ENCODE results near the gene C2orf81.
"Not testable (repeated sequence)": the region's sequence is repeated elsewhere in the genome, so short reads cannot be mapped to it uniquely, and the experiment has no call there.

Gene C2orf81

GRCh38 chr2:74448771-74449170, 27.4 kb upstream of the C2orf81 start:
- H3K4me3 ChIP-seq (ENCODE audit: control insufficient read depth, low read depth, low read length) = no peak overlapping the region
- TF ChIP-seq CTCF (IDR thresholded peaks at IDR 0.05; ENCODE audit: control insufficient read depth, insufficient read depth, low read depth, low read length, missing control alignments) = no peak
- DNase-seq (ENCODE audit: low read depth) = no peak

DNA sequence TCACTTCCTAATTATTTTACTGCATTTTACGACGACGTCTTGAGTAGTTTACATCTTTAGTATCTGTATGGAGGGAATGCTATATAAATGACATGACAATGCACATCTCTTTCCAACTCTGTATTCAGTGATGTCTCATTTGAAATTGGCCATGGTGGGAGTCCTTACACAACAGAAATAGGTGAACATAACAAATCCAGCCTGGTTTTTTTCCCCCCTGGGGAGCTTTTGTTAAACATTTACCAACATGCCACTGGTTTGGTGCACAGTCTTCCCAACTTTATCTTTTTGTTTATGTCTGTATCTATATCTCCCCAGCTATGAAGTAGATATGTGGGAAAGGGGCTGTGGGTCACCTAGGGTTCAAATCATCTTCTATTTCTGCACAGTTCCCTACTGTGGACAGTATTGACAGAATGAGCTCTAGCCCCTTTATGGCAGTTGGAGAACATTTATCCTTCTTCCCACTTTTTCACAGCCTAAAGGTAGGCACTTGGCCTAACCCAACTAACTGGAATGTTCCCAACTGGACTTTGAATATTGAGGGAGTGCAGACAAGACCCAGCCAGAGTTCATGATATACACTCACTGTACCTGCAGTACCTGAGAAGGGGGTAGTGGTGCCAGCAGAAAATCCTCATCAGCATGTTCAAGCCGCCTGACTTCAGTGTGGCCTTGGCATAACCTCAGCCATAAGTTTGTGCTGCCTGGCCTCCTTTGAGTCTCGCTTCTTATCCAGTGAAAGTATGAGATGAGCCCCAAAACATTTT, 26.0 kb upstream of the C2orf81 start:
- H3K4me3 ChIP-seq (ENCODE audit: control insufficient read depth, low read depth, low read length) = no peak overlapping the region
- no peak for TF ChIP-seq CTCF (IDR thresholded peaks at IDR 0.05; ENCODE audit: control insufficient read depth, insufficient read depth, low read depth, low read length, missing control alignments)
- no peak for DNase-seq (ENCODE audit: low read depth)

DNA sequence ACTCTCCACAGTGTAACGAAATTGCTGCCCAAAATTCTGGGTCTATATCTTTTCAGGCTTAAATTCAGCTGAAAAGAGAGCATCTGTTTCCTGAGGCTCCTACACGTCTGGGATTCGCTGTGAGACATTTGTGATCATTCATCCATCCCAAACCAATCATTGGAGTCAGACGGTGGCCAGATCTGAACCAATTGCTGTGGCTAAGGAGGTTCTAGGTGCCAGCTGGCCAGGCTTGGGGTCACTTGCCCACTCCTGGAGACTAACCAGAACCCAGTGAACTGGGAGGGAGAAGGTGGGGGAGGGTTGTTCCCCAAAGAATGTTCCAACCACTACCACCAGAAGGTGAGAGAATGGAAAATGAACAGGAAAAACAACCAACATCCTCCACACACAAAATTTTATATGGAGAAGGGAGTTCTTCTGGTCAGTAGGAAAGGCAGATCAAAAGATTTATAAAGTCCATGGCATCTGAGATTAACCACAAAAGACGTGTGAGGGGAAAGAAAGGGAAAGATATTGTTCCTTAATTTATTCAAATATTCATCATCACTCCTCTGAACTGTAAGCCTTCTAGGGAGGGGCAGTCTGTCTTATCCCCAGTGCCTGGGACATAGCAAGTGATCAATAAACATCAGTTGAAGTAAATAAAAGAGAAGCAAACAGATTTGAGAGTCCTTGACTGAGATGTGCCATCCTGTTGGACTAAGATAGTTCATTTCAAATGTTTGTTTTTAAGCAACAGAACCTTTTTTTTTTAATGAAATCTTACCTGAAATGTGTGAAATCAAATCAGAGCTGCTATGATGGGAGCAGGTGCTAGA, 23.3 kb upstream of the C2orf81 start:
- DNase-seq (ENCODE audit: low read depth) = no peak
- no peak overlapping the region for H3K4me3 ChIP-seq (ENCODE audit: control insufficient read depth, low read depth, low read length)

DNA sequence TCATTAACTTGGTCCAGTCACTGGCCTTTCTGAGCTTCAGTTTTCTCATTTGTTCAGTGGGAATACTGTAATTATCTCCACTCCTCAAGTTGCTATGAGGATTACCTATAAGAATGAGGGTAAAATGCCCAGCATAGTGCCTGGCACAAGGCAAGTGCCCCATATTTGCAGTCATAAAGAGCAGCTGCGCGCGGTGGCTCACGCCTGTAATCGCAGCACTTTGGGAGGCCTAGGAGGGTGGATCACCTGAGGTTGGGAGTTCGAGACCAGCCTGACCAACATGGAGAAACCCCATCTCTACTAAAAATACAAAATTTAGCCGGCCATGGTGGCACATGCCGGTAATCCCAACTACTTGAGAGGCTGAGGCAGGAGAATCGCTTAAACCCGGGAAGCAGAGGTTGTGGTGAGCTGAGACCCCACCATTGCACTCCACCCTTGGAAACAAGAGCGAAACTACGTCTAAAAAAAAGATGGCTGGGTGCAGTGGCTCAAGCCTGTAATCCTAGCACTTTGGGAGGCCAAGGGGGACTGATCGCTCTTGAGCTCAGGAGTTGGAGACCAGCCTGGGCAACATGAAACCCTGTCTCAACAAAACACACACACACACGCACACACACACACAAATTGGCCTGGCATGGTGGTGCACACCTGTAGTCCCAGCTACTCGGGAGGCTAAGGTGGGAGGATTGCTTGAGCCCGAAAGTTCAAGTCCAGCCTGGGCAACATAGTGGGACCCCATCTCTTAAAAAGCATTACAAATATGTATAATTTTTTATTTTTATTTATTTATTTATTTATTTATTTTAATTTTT, 21.3 kb upstream of the C2orf81 start:
- DNase-seq (ENCODE audit: low read depth); H3K4me3 ChIP-seq (ENCODE audit: control insufficient read depth, low read depth, low read length): not testable (repeated sequence)

More for the DNA sequence above, 23.3 kb upstream of the C2orf81 start:
- no peak for TF ChIP-seq CTCF (IDR thresholded peaks at IDR 0.05; ENCODE audit: control insufficient read depth, insufficient read depth, low read depth, low read length, missing control alignments)

DNA sequence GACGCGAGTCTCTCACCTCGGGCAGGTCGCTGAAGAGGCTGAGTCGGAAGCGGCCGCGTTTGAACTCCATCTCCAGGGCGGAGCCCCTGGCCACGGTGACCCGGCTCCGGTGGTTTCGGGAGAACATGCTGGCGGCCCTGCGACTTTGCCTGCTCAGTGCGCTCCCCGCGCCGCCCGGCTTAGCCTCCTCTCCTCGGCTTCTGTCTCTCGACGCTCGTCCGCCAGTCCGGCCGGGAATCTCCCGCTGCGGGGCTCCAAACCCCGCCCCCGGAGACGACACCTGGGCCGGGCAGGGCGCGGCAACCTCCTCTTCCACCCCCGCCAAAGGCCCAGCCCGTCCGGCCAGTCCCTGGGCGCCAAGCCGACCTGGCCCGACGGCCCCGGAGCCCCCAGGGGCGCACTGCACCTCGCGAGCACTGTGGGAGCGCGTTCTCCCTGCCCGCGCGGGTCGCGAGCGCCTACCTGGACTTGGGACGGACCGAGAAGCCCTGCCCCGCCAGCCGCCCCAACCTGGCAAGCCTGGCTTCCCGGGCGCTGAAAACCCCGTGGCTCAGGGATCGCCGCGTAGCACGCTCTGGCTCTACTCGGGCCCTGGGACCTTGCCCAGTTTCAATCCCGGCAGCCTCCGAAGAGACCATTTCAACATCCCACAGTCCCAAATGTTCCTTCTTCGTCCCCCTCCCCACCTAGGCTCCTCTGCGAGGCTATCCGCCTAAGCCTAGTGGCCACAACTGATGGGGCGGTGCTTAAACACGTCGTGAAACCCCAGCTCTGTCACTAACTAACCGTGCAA, 20.5 kb upstream of the C2orf81 start, which contains the start of gene RTKN:
TSS of gene RTKN (minus strand) at position 248 of the 793 bp plus-strand sequence. CDS start at position 127, 121 bp downstream.
- TF ChIP-seq CTCF (IDR thresholded peaks at IDR 0.05; ENCODE audit: control insufficient read depth, insufficient read depth, low read depth, low read length, missing control alignments) = no peak
- no peak for DNase-seq (ENCODE audit: low read depth)
- H3K4me3 ChIP-seq (ENCODE audit: control insufficient read depth, low read depth, low read length) = peak within 1 kb of the TSS; percentile 71

DNA sequence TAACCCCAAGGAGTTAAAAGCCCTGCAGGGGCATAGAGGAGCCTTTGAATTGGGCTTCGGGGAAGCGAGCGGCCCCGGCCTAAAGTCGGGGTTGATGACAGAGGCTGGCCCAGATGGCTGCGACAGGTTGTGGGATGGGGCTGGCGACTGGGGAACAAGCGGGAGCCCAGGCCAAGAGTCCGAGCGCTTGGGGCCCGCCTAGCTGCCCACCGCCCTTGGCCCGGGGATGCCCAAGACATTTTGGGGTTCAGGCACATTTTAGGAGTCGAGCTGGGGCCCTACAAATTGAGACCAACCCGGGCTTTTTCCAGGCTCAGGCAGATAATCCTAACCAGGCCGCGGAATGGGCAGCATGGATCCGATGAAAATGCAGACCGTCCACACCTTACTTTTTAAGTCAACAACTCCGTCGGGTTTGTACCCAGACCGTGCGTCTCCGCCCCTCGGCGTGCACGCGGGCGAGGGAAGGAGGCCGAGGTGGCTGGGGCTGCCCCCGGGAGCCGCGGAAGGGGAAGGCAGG, 19.8 kb upstream of the C2orf81 start:
- H3K4me3 ChIP-seq (ENCODE audit: control insufficient read depth, low read depth, low read length) = no peak overlapping the region; the same call in 1 of the 2 replicates
- DNase-seq (ENCODE audit: low read depth) = no peak
- TF ChIP-seq CTCF (IDR thresholded peaks at IDR 0.05; ENCODE audit: control insufficient read depth, insufficient read depth, low read depth, low read length, missing control alignments) = no peak
